Umbilical cord (tissue), 2 donors: ENCODE data around the gene CHRNA7. TPM values are rescaled to one million over a fixed set of nuclear protein-coding genes. Genes with fewer than 3 reads are reported as not detected.
"Not testable (repeated sequence)": the region's sequence is repeated elsewhere in the genome, so short reads cannot be mapped to it uniquely, and the experiment has no call there.

Experiments used
- DNase-seq: peaks from one replicate; pipeline ENCODE4 v3.0.0-alpha.2; 2015; ENCODE audit warnings: low spot score
- total RNA-seq: library from RNA; depleted of rRNA; stranded (reverse); fragments of >200 nt; gene quantifications from one replicate; pipeline ENCODE4 v1.2.3, GENCODE V29; 2014; ENCODE audit warnings: low replicate concordance; ENCODE audit not compliant: insufficient read depth

Gene CHRNA7
- total RNA-seq, 1 donor from 2014 or later = 14.4 TPM

DNA sequence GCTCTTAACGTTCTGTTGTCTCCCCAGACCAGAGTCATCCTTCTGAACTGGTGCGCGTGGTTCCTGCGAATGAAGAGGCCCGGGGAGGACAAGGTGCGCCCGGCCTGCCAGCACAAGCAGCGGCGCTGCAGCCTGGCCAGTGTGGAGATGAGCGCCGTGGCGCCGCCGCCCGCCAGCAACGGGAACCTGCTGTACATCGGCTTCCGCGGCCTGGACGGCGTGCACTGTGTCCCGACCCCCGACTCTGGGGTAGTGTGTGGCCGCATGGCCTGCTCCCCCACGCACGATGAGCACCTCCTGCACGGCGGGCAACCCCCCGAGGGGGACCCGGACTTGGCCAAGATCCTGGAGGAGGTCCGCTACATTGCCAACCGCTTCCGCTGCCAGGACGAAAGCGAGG is 137.6 kb downstream of the CHRNA7 start:
- DNase-seq = not testable (repeated sequence)

- not testable (repeated sequence) for DNase-seq
Measured at GRCh38 chr15:32180579-32180978, 150.3 kb downstream of the CHRNA7 start.

GRCh38 chr15:32193780-32194179 is 163.5 kb downstream of the CHRNA7 start:
- not testable (repeated sequence) for DNase-seq

DNA sequence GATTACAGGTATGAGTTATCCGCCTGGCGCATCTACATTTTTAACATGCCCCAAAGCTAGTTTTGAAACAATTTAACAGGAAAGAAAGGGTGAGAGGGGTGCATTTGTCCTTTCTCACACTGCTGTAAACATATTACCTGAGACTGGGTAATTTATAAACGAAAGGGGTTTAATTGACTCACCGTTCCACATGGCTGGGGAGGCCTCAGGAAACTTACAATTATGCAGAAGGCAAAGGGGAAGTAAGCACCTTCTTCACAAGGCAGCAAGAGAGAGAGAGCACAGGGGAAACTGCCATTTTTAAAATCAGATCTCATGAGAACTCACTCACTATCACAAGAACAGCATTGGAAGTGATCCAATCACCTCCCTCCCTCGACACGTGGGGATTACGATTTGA is 165.9 kb downstream of the CHRNA7 start:
- not testable (repeated sequence) for DNase-seq

DNA sequence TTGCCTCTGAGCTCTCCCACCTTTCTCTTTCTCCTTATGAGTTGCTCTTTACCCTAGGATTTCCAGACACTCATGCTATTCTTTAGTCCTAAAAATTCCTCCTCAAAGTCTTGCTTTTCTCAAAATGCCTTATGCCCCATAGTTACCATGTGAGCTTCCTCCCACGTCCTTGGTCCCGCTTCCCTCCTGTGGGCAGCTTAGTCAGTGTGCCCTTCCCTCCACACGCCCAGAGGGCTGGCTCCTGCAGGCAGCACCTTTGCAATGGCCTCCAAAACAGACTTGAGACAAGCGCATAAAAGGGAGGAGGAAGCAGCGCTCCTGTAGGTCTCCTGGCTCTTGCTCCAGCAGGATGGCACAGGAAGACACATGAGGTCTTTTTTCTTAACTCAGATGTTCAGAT is 168.6 kb downstream of the CHRNA7 start:
- DNase-seq = not testable (repeated sequence)

DNA sequence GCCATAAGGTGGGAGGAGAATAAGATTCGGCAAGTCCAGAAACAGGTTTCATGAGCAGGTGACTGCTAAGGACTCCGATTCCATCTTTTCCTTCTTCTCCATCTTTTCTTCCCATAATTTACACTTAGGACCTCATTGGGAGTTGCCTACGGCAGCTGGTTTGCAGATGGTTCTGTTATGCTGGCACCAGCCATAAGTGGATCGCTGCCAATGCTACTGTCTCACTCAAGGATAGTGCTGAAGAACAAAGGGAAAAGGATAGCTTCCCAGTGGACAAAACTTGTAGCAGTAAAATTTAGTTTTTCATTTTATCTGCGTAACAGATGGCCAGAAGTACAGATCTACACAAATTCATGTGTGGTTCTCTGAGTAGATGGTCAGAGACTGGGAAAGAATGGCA is 178.8 kb downstream of the CHRNA7 start:
- DNase-seq = not testable (repeated sequence)

DNA sequence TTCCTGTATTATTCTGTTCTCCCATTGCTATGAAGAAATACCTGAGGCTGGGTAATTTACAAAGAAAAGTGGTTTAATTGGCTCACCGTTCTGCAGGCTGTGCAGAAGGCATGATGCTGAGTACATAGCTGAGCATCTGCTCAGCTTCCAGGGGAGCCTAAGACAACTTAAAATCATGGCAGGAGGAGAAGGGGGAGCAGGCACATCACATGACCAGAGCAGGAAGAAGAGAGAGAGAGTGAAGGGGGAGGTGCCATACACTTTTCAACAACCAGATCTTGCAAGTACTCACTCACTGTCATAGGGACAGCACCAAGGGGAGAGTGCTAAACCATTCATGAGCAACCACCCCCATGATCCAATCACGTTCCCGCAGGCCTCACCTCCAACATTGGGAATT is 188.4 kb downstream of the CHRNA7 start:
- no peak for DNase-seq

Other genes with a start within 250 kb of the CHRNA7 start
- 4.1 TPM for gene OTUD7A, start 159.8 kb upstream of the CHRNA7 start, total RNA-seq